Measurements from ENCODE around the gene PRKG1. TPM values are rescaled to one million over a fixed set of nuclear protein-coding genes. Genes with fewer than 3 reads are reported as not detected.

Gene PRKG1
- total and polyA plus RNA-seq, 2 of the 8 experiments (the other 6 are each of a cell fraction or from before 2014, with no cell fraction given), result 4.2 to 15.2 TPM

DNA sequence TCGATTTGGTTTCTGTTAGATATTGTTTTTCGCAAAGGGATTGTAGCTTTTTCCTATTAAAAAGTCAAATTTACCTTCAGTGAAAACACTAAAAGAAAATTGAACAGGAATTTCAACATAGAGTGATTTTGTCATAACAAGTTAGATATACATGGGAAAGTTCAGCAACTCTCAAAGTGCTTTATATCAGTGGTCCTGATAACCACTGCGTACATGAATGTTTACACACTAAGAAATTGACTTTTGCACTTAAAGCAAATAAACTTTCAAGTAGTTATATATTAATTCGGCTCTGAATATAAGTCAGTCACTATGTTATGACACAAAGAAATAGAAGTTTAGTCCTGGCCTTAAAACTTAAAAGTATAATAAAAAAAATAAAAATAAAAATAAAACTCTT lies 1138.5 kb downstream of the PRKG1 start (continued):
- TF ChIP-seq, protein P1, sequence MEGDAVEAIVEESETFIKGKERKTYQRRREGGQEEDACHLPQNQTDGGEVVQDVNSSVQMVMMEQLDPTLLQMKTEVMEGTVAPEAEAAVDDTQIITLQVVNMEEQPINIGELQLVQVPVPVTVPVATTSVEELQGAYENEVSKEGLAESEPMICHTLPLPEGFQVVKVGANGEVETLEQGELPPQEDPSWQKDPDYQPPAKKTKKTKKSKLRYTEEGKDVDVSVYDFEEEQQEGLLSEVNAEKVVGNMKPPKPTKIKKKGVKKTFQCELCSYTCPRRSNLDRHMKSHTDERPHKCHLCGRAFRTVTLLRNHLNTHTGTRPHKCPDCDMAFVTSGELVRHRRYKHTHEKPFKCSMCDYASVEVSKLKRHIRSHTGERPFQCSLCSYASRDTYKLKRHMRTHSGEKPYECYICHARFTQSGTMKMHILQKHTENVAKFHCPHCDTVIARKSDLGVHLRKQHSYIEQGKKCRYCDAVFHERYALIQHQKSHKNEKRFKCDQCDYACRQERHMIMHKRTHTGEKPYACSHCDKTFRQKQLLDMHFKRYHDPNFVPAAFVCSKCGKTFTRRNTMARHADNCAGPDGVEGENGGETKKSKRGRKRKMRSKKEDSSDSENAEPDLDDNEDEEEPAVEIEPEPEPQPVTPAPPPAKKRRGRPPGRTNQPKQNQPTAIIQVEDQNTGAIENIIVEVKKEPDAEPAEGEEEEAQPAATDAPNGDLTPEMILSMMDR (IDR thresholded peaks at IDR 0.05; ENCODE audit: control extremely low read depth in 1 of 3, insufficient read depth in 1 of 3, low read depth in 1 of 3, low read length in 3 of 3), result no peak
- TF ChIP-seq SAP30 (IDR thresholded peaks at IDR 0.05; ENCODE audit: insufficient read depth, insufficient replicate concordance, low read length) (no peak), CTBP2 (IDR thresholded peaks at IDR 0.05; ENCODE audit: borderline replicate concordance, insufficient read depth, insufficient read length, low read length) (no peak)
- TF ChIP-seq, protein P2, sequence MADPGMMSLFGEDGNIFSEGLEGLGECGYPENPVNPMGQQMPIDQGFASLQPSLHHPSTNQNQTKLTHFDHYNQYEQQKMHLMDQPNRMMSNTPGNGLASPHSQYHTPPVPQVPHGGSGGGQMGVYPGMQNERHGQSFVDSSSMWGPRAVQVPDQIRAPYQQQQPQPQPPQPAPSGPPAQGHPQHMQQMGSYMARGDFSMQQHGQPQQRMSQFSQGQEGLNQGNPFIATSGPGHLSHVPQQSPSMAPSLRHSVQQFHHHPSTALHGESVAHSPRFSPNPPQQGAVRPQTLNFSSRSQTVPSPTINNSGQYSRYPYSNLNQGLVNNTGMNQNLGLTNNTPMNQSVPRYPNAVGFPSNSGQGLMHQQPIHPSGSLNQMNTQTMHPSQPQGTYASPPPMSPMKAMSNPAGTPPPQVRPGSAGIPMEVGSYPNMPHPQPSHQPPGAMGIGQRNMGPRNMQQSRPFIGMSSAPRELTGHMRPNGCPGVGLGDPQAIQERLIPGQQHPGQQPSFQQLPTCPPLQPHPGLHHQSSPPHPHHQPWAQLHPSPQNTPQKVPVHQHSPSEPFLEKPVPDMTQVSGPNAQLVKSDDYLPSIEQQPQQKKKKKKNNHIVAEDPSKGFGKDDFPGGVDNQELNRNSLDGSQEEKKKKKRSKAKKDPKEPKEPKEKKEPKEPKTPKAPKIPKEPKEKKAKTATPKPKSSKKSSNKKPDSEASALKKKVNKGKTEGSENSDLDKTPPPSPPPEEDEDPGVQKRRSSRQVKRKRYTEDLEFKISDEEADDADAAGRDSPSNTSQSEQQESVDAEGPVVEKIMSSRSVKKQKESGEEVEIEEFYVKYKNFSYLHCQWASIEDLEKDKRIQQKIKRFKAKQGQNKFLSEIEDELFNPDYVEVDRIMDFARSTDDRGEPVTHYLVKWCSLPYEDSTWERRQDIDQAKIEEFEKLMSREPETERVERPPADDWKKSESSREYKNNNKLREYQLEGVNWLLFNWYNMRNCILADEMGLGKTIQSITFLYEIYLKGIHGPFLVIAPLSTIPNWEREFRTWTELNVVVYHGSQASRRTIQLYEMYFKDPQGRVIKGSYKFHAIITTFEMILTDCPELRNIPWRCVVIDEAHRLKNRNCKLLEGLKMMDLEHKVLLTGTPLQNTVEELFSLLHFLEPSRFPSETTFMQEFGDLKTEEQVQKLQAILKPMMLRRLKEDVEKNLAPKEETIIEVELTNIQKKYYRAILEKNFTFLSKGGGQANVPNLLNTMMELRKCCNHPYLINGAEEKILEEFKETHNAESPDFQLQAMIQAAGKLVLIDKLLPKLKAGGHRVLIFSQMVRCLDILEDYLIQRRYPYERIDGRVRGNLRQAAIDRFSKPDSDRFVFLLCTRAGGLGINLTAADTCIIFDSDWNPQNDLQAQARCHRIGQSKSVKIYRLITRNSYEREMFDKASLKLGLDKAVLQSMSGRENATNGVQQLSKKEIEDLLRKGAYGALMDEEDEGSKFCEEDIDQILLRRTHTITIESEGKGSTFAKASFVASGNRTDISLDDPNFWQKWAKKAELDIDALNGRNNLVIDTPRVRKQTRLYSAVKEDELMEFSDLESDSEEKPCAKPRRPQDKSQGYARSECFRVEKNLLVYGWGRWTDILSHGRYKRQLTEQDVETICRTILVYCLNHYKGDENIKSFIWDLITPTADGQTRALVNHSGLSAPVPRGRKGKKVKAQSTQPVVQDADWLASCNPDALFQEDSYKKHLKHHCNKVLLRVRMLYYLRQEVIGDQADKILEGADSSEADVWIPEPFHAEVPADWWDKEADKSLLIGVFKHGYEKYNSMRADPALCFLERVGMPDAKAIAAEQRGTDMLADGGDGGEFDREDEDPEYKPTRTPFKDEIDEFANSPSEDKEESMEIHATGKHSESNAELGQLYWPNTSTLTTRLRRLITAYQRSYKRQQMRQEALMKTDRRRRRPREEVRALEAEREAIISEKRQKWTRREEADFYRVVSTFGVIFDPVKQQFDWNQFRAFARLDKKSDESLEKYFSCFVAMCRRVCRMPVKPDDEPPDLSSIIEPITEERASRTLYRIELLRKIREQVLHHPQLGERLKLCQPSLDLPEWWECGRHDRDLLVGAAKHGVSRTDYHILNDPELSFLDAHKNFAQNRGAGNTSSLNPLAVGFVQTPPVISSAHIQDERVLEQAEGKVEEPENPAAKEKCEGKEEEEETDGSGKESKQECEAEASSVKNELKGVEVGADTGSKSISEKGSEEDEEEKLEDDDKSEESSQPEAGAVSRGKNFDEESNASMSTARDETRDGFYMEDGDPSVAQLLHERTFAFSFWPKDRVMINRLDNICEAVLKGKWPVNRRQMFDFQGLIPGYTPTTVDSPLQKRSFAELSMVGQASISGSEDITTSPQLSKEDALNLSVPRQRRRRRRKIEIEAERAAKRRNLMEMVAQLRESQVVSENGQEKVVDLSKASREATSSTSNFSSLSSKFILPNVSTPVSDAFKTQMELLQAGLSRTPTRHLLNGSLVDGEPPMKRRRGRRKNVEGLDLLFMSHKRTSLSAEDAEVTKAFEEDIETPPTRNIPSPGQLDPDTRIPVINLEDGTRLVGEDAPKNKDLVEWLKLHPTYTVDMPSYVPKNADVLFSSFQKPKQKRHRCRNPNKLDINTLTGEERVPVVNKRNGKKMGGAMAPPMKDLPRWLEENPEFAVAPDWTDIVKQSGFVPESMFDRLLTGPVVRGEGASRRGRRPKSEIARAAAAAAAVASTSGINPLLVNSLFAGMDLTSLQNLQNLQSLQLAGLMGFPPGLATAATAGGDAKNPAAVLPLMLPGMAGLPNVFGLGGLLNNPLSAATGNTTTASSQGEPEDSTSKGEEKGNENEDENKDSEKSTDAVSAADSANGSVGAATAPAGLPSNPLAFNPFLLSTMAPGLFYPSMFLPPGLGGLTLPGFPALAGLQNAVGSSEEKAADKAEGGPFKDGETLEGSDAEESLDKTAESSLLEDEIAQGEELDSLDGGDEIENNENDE (IDR thresholded peaks at IDR 0.05; ENCODE audit: insufficient replicate concordance, low read length), result no peak

All from H1 (cell line).